HepG2 (cell line): ENCODE results near the gene ABCA2. TPM values are rescaled to one million over a fixed set of nuclear protein-coding genes. Genes with fewer than 3 reads are reported as not detected.

Source experiments
- CBFB ChIP-seq: sonication (generic); formaldehyde crosslinking; IDR thresholded peaks from 2 replicates; pipeline ENCODE4 v1.4.0; 2020; ENCODE audit warnings: missing genetic modification reagents
- EED ChIP-seq: sonication (generic); formaldehyde crosslinking; IDR thresholded peaks from 2 replicates; pipeline ENCODE4 v1.5.0; 2020; ENCODE audit warnings: mild to moderate bottlenecking, missing genetic modification reagents
- ERF ChIP-seq: IDR thresholded peaks from 2 replicates; pipeline ENCODE4 v1.6.1; 2018; ENCODE audit warnings: missing biosample characterization, missing genetic modification reagents
- FLYWCH1 ChIP-seq: sonication (generic); formaldehyde crosslinking; IDR thresholded peaks from 2 replicates; pipeline ENCODE4 v1.8.1; 2023; ENCODE audit warnings: mild to moderate bottlenecking, missing genetic modification reagents
- IKZF1 ChIP-seq: fragments of 450-650 bp; IDR thresholded peaks from 2 replicates; pipeline ENCODE4 v1.7.1; 2016
- POLR2AphosphoS5 ChIP-seq: IDR thresholded peaks from 2 replicates; pipeline ENCODE4 v1.6.1; 2012; ENCODE audit warnings: low read depth, low read length
- TBX2 ChIP-seq: sonication (generic); formaldehyde crosslinking; IDR thresholded peaks from 2 replicates; pipeline ENCODE4 v1.5.0; 2020; ENCODE audit warnings: missing genetic modification reagents, mild to moderate bottlenecking, borderline replicate concordance
- TRIM22 ChIP-seq: fragments of 450-650 bp; IDR thresholded peaks from 2 replicates; pipeline ENCODE4 v1.6.1; 2017
- ZNF552 ChIP-seq: sonication (generic); formaldehyde crosslinking; IDR thresholded peaks from 2 replicates; pipeline ENCODE4 v1.9.0; 2022; ENCODE audit warnings: missing genetic modification reagents, mild to moderate bottlenecking, borderline replicate concordance
- ZNF773 ChIP-seq: sonication (generic); formaldehyde crosslinking; IDR thresholded peaks from 2 replicates; pipeline ENCODE4 v1.4.0; 2020; ENCODE audit warnings: missing genetic modification reagents, borderline replicate concordance
- polyA plus RNA-seq, 8 experiments: library from polyadenylated mRNA; depleted of rRNA in 3 of 8; stranded (reverse) in 7 of 8; unstranded in 1 of 8; fragments of >200 nt; fragmentation: Illumina TruSeq in 4 of 8; extraction: Trizol in 4 of 8; gene quantifications; 2 replicates each; pipeline versions ENCODE4 v1.2.1 to v1.2.3, GENCODE V29; 2011 to 2016; ENCODE audit warnings: low read depth in 4 of 8, missing spikeins in 1 of 8, mixed read lengths in 1 of 8; ENCODE audit not compliant: insufficient read depth in 1 of 8
- total RNA-seq, 5 experiments: library from RNA; depleted of rRNA; stranded (reverse); fragments of >200 nt; fragmentation: Illumina TruSeq; extraction: Trizol; gene quantifications; 2 replicates each; pipeline ENCODE4 v1.2.3, GENCODE V29; 2016; ENCODE audit warnings: low read depth in 1 of 5
- TF ChIP-seq, protein P1 (sequence below), 2 experiments: fragments of 450-650 bp in 1 of 2; sonication (generic) in 1 of 2; formaldehyde crosslinking in 1 of 2; IDR thresholded peaks; 2 replicates each; pipeline versions ENCODE4 v1.6.1 to v1.8.0; 2016 to 2022; ENCODE audit warnings: antibody characterized with exemption in 1 of 2, mild to moderate bottlenecking in 1 of 2, missing genetic modification reagents in 1 of 2
- TF ChIP-seq, protein P2 (sequence below): sonication (generic); formaldehyde crosslinking; IDR thresholded peaks from 2 replicates; pipeline ENCODE4 v1.4.0; 2020; ENCODE audit warnings: mild to moderate bottlenecking, low read depth, missing genetic modification reagents
- TF ChIP-seq, protein P3 (sequence below): sonication (generic); formaldehyde crosslinking; IDR thresholded peaks from 2 replicates; pipeline ENCODE4 v1.5.0; 2020; ENCODE audit warnings: mild to moderate bottlenecking, missing genetic modification reagents

ABCA2 gene
- total and polyA plus RNA-seq, 2 of the 13 experiments (the other 11 are each of a cell fraction or from before 2014, with no cell fraction given): 2.9 to 19.2 TPM

GRCh38 chr9:137068539-137069507 is 40.8 kb upstream of the ABCA2 start (continued):
- TF ChIP-seq, protein P1, sequence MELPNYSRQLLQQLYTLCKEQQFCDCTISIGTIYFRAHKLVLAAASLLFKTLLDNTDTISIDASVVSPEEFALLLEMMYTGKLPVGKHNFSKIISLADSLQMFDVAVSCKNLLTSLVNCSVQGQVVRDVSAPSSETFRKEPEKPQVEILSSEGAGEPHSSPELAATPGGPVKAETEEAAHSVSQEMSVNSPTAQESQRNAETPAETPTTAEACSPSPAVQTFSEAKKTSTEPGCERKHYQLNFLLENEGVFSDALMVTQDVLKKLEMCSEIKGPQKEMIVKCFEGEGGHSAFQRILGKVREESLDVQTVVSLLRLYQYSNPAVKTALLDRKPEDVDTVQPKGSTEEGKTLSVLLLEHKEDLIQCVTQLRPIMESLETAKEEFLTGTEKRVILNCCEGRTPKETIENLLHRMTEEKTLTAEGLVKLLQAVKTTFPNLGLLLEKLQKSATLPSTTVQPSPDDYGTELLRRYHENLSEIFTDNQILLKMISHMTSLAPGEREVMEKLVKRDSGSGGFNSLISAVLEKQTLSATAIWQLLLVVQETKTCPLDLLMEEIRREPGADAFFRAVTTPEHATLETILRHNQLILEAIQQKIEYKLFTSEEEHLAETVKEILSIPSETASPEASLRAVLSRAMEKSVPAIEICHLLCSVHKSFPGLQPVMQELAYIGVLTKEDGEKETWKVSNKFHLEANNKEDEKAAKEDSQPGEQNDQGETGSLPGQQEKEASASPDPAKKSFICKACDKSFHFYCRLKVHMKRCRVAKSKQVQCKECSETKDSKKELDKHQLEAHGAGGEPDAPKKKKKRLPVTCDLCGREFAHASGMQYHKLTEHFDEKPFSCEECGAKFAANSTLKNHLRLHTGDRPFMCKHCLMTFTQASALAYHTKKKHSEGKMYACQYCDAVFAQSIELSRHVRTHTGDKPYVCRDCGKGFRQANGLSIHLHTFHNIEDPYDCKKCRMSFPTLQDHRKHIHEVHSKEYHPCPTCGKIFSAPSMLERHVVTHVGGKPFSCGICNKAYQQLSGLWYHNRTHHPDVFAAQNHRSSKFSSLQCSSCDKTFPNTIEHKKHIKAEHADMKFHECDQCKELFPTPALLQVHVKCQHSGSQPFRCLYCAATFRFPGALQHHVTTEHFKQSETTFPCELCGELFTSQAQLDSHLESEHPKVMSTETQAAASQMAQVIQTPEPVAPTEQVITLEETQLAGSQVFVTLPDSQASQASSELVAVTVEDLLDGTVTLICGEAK (IDR thresholded peaks at IDR 0.05): no peak
- TF ChIP-seq, protein P1 (CRISPR knock-in tag; IDR thresholded peaks at IDR 0.05): no peak
- no peak for TF ChIP-seq ERF (CRISPR knock-in tag)
- TF ChIP-seq TBX2 (CRISPR knock-in tag): no peak
- no peak for TF ChIP-seq EED (CRISPR knock-in tag)
- TF ChIP-seq, protein P2, sequence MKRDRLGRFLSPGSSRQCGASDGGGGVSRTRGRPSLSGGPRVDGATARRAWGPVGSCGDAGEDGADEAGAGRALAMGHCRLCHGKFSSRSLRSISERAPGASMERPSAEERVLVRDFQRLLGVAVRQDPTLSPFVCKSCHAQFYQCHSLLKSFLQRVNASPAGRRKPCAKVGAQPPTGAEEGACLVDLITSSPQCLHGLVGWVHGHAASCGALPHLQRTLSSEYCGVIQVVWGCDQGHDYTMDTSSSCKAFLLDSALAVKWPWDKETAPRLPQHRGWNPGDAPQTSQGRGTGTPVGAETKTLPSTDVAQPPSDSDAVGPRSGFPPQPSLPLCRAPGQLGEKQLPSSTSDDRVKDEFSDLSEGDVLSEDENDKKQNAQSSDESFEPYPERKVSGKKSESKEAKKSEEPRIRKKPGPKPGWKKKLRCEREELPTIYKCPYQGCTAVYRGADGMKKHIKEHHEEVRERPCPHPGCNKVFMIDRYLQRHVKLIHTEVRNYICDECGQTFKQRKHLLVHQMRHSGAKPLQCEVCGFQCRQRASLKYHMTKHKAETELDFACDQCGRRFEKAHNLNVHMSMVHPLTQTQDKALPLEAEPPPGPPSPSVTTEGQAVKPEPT (CRISPR knock-in tag): no peak
- TF ChIP-seq, protein P3, sequence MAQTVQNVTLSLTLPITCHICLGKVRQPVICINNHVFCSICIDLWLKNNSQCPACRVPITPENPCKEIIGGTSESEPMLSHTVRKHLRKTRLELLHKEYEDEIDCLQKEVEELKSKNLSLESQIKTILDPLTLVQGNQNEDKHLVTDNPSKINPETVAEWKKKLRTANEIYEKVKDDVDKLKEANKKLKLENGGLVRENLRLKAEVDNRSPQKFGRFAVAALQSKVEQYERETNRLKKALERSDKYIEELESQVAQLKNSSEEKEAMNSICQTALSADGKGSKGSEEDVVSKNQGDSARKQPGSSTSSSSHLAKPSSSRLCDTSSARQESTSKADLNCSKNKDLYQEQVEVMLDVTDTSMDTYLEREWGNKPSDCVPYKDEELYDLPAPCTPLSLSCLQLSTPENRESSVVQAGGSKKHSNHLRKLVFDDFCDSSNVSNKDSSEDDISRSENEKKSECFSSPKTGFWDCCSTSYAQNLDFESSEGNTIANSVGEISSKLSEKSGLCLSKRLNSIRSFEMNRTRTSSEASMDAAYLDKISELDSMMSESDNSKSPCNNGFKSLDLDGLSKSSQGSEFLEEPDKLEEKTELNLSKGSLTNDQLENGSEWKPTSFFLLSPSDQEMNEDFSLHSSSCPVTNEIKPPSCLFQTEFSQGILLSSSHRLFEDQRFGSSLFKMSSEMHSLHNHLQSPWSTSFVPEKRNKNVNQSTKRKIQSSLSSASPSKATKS (CRISPR knock-in tag): no peak
- TF ChIP-seq TRIM22: no peak
- TF ChIP-seq ZNF773: no peak
- no peak for TF ChIP-seq POLR2AphosphoS5
- TF ChIP-seq CBFB (CRISPR knock-in tag): no peak
- no peak for TF ChIP-seq FLYWCH1 (CRISPR knock-in tag)
- TF ChIP-seq IKZF1: no peak
- TF ChIP-seq ZNF552 (CRISPR knock-in tag): no peak; the same call in 1 of the 2 replicates
